BLaER1 treated with 17β-estradiol and CSF1 and Interleukin-3, amounts not matched to agents 10 nM and 100 nM (cell line): ENCODE measurements around the gene ABCA5.

Experiments used
- H3K27ac ChIP-seq, 11 experiments: shearing (Covaris generic); formaldehyde crosslinking; 2 replicates each; pipeline ENCODE4 v1.8.1; 2022
- H3K27me3 ChIP-seq, 11 experiments: shearing (Covaris generic); formaldehyde crosslinking; 2 replicates each; pipeline ENCODE4 v1.8.1; 2022
- H3K36me3 ChIP-seq, 11 experiments: shearing (Covaris generic); formaldehyde crosslinking; 2 replicates each; pipeline ENCODE4 v1.8.1; 2022
- H3K4me1 ChIP-seq, 10 experiments: shearing (Covaris generic); formaldehyde crosslinking; 2 replicates each; pipeline ENCODE4 v1.8.1; 2022
- H3K4me2 ChIP-seq, 11 experiments: shearing (Covaris generic); formaldehyde crosslinking; 2 replicates each; pipeline ENCODE4 v1.8.1; 2022
- H3K4me3 ChIP-seq, 10 experiments: shearing (Covaris generic); formaldehyde crosslinking; 2 replicates each; pipeline ENCODE4 v1.8.1; 2022
- H3K9ac ChIP-seq, 11 experiments: shearing (Covaris generic); formaldehyde crosslinking; 2 replicates each; pipeline ENCODE4 v1.8.1; 2022
- H3K9me3 ChIP-seq, 11 experiments: shearing (Covaris generic); formaldehyde crosslinking; replicated peaks in 1 of 11; 2 replicates each; pipeline ENCODE4 v1.8.1; 2022
- H4K20me1 ChIP-seq, 11 experiments: shearing (Covaris generic); formaldehyde crosslinking; 2 replicates each; pipeline ENCODE4 v1.8.1; 2022
- Cebpa-rat ChIP-seq, 11 experiments: shearing (Covaris generic); IDR thresholded peaks; 2 replicates each; pipeline ENCODE4 v1.8.1; 2022

Gene ABCA5

GRCh38 chr17:69336996-69337395, 10.1 kb upstream of the ABCA5 start:
- no peak for TF ChIP-seq Cebpa-rat (IDR thresholded peaks at IDR 0.05)
- Histone ChIP-seq H3K4me2 (no peak overlapping the region), H3K27me3 (no peaks in the 10 kb centered on the region), H3K4me3 (no peak overlapping the region), H4K20me1 (no peaks in the 10 kb centered on the region), H3K9me3 (peaks cover 0 to 14% (median 5%) of the 10 kb centered on the region in 11 experiments; a peak in 7 of 22 replicates), H3K9ac (no peak overlapping the region), H3K27ac (no peak overlapping the region), H3K4me1 (no peaks in the 10 kb centered on the region), H3K36me3 (no peaks in the 10 kb centered on the region)

GRCh38 chr17:69336580-69336979, 9.6 kb upstream of the ABCA5 start:
- Histone ChIP-seq H4K20me1 (no peaks in the 10 kb centered on the region), H3K27ac (no peak overlapping the region), H3K4me3 (no peak overlapping the region), H3K4me1 (no peaks in the 10 kb centered on the region), H3K9ac (no peak overlapping the region), H3K27me3 (no peaks in the 10 kb centered on the region), H3K36me3 (no peaks in the 10 kb centered on the region), H3K4me2 (no peak overlapping the region), H3K9me3 (peaks cover 0 to 14% (median 5%) of the 10 kb centered on the region in 11 experiments; a peak in 7 of 22 replicates)
- no peak for TF ChIP-seq Cebpa-rat (IDR thresholded peaks at IDR 0.05)

- Histone ChIP-seq H3K9ac (no peak overlapping the region), H3K36me3 (no peaks in the 10 kb centered on the region), H3K4me1 (no peaks in the 10 kb centered on the region), H3K27ac (no peak overlapping the region), H3K9me3 (peaks cover 0 to 14% (median 5%) of the 10 kb centered on the region in 11 experiments; a peak in 7 of 22 replicates), H3K27me3 (no peaks in the 10 kb centered on the region), H4K20me1 (no peaks in the 10 kb centered on the region), H3K4me2 (no peak overlapping the region), H3K4me3 (no peak overlapping the region)
- TF ChIP-seq Cebpa-rat (IDR thresholded peaks at IDR 0.05), result no peak
Measured at GRCh38 chr17:69335058-69335457, 8.1 kb upstream of the ABCA5 start.

GRCh38 chr17:69333561-69333960, 6.6 kb upstream of the ABCA5 start:
- H3K4me2 ChIP-seq, result no peak overlapping the region
- no peaks in the 10 kb centered on the region for H3K27me3 ChIP-seq
- H3K9me3 ChIP-seq, result peaks cover 0 to 14% (median 5%) of the 10 kb centered on the region in 11 experiments; a peak in 7 of 22 replicates
- no peaks in the 10 kb centered on the region for H3K4me1 ChIP-seq
- H4K20me1 ChIP-seq, result no peaks in the 10 kb centered on the region
- H3K9ac ChIP-seq, result no peak overlapping the region
- H3K36me3 ChIP-seq, result no peaks in the 10 kb centered on the region
- H3K27ac ChIP-seq, result no peak overlapping the region
- no peak for TF ChIP-seq Cebpa-rat (IDR thresholded peaks at IDR 0.05)
- H3K4me3 ChIP-seq, result no peak overlapping the region

GRCh38 chr17:69331756-69332155, 4.8 kb upstream of the ABCA5 start:
- H3K27me3 ChIP-seq, result peaks cover 0 to 1% (median under 1%) of the 10 kb centered on the region in 11 experiments; a peak in 7 of 22 replicates
- TF ChIP-seq Cebpa-rat (IDR thresholded peaks at IDR 0.05), result no peak
- no peak overlapping the region for H3K9ac ChIP-seq
- peaks cover 0 to 4% (median 0%) of the 10 kb centered on the region in 11 experiments; a peak in 1 of 22 replicates for H3K9me3 ChIP-seq
- no peaks in the 10 kb centered on the region for H3K36me3 ChIP-seq
- H3K4me3 ChIP-seq, result no peak overlapping the region
- no peaks in the 10 kb centered on the region for H4K20me1 ChIP-seq
- peaks cover 0 to 9% (median 5%) of the 10 kb centered on the region in 10 experiments; a peak in 7 of 20 replicates for H3K4me1 ChIP-seq
- no peak overlapping the region for H3K4me2 ChIP-seq
- no peak overlapping the region for H3K27ac ChIP-seq

- Histone ChIP-seq H3K4me1 (peaks cover 11 to 24% (median 17%) of the 10 kb centered on the region in 10 experiments), H3K9ac (peak overlapping the region; percentile 71 to 86 (median 81)), H4K20me1 (no peaks in the 10 kb centered on the region), H3K4me2 (peak overlapping the region; percentile 87 to 98 (median 94)), H3K4me3 (peak overlapping the region; percentile 71 to 84 (median 80)), H3K36me3 (no peaks in the 10 kb centered on the region), H3K27me3 (peaks cover 11 to 23% (median 17%) of the 10 kb centered on the region in 11 experiments; a peak in 21 of 22 replicates), H3K27ac (peak overlapping the region; percentile 49 to 86 (median 76); a peak in 21 of 22 replicates), H3K9me3 (no peaks in the 10 kb centered on the region)
- no peak for TF ChIP-seq Cebpa-rat (IDR thresholded peaks at IDR 0.05)
Measured at GRCh38 chr17:69326377-69327059, 415 bp downstream of the ABCA5 start.

- Histone ChIP-seq H3K27me3 (peaks cover 11 to 23% (median 17%) of the 10 kb centered on the region in 11 experiments; a peak in 21 of 22 replicates), H3K9me3 (no peaks in the 10 kb centered on the region), H3K4me3 (peak overlapping the region; percentile 71 to 84 (median 80)), H4K20me1 (no peaks in the 10 kb centered on the region), H3K4me1 (peaks cover 11 to 24% (median 17%) of the 10 kb centered on the region in 10 experiments), H3K36me3 (no peaks in the 10 kb centered on the region), H3K4me2 (peak overlapping the region; percentile 87 to 98 (median 94)), H3K9ac (peak overlapping the region; percentile 71 to 86 (median 81)), H3K27ac (0 out of 22 replicates have a peak overlapping the region, but pooled peaks of 1 of the 11 experiments have one; percentile 82)
- TF ChIP-seq Cebpa-rat (IDR thresholded peaks at IDR 0.05), result no peak
Measured at GRCh38 chr17:69325518-69326376, 1.2 kb downstream of the ABCA5 start.

- no peak overlapping the region for H3K4me2 ChIP-seq
- H3K27ac ChIP-seq, result no peak overlapping the region
- no peaks in the 10 kb centered on the region for H3K36me3 ChIP-seq
- H3K27me3 ChIP-seq, result peaks cover 11 to 23% (median 17%) of the 10 kb centered on the region in 11 experiments; a peak in 21 of 22 replicates
- H4K20me1 ChIP-seq, result no peaks in the 10 kb centered on the region
- H3K9me3 ChIP-seq, result no peaks in the 10 kb centered on the region
- H3K4me1 ChIP-seq, result peaks cover 11 to 33% (median 18%) of the 10 kb centered on the region in 10 experiments
- no peak for TF ChIP-seq Cebpa-rat (IDR thresholded peaks at IDR 0.05)
- no peak overlapping the region for H3K4me3 ChIP-seq
- no peak overlapping the region for H3K9ac ChIP-seq
Measured at GRCh38 chr17:69323806-69324205, 3.1 kb downstream of the ABCA5 start.

- Histone ChIP-seq H4K20me1 (no peaks in the 10 kb centered on the region), H3K27ac (no peak overlapping the region), H3K9ac (no peak overlapping the region), H3K9me3 (no peaks in the 10 kb centered on the region), H3K27me3 (peaks cover 5 to 14% (median 10%) of the 10 kb centered on the region in 11 experiments; a peak in 21 of 22 replicates), H3K36me3 (no peaks in the 10 kb centered on the region), H3K4me1 (peaks cover 5 to 18% (median 11%) of the 10 kb centered on the region in 10 experiments), H3K4me2 (no peak overlapping the region), H3K4me3 (no peak overlapping the region)
- TF ChIP-seq Cebpa-rat (IDR thresholded peaks at IDR 0.05), result no peak
Measured at GRCh38 chr17:69320908-69321238, 6.1 kb downstream of the ABCA5 start.
